Hepatocyte (in vitro differentiated cells): Measurements from ENCODE around the gene N4BP3.

Experiments
- CTCF ChIP-seq: fragments of 200-600 bp; sonication (generic); IDR thresholded peaks from 2 replicates; pipeline ENCODE4 v1.5.1; 2016; ENCODE audit warnings: antibody characterized with exemption, mild to moderate bottlenecking; ENCODE audit not compliant: poor library complexity
- EZH2 ChIP-seq: fragments of 200-600 bp; sonication (generic); IDR thresholded peaks from 2 replicates; pipeline ENCODE4 v1.6.1; 2016; ENCODE audit warnings: antibody characterized with exemption, mild to moderate bottlenecking, borderline replicate concordance
- EZH2phosphoT487 ChIP-seq: fragments of 200-600 bp; sonication (generic); IDR thresholded peaks from one replicate; pipeline ENCODE4 v1.6.1; 2018; ENCODE audit warnings: antibody characterized with exemption, mild to moderate bottlenecking, low read depth, moderate library complexity; ENCODE audit not compliant: unreplicated experiment, severe bottlenecking

DNA sequence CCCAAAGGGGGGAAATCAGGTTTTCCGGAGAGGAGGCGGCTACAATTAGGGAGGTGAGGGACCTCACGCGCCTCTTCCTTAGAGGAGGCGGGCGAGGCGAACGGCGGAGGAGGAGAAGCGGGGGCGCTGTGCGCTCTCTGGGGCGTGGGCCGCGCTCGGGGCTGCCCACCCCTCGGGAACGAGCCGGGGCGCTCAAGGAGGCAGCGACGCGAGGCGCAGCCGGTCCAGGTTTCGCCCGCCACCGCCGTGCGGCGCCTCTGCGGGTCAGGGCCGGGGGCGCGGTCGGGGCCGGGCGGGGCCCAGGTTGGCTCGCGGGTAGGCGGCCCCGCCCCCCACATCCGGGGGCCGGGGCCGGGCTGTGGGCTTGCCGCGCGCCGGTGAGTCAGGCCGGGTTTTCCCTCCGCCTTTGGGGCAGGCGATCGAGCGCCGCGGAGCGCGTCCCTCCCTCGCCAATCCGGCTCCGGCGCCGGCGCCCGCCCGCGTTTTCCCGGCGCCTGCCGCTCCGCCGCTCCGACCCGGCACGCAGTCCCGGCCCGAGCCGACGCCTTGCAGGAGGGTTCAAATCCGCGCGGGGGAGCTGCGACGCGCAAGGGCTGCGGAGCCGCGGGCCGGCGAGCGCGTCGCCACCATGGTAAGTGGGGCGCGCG is at the start of gene N4BP3:
- TF ChIP-seq CTCF (peak; percentile 19), EZH2 (no peak), EZH2phosphoT487 (no peak)
